OCI-LY7 (cell line): ENCODE measurements around the gene NOD1.

ENCODE experiments used
- EZH2phosphoT487 ChIP-seq: fragments of 200-600 bp; sonication (generic); IDR thresholded peaks from 2 replicates; pipeline ENCODE4 v1.6.1; 2018; ENCODE audit warnings: low read depth, borderline replicate concordance, mild to moderate bottlenecking, mixed run types, antibody characterized with exemption, low read length, moderate library complexity, mixed read lengths
- TF ChIP-seq, protein P1 (sequence below): fragments of 200-600 bp; sonication (generic); conservative IDR thresholded peaks from 2 replicates; pipeline ENCODE4 v1.5.1; 2014; ENCODE audit warnings: mild to moderate bottlenecking, antibody characterized with exemption, low read length, moderate library complexity, mixed read lengths

DNA sequence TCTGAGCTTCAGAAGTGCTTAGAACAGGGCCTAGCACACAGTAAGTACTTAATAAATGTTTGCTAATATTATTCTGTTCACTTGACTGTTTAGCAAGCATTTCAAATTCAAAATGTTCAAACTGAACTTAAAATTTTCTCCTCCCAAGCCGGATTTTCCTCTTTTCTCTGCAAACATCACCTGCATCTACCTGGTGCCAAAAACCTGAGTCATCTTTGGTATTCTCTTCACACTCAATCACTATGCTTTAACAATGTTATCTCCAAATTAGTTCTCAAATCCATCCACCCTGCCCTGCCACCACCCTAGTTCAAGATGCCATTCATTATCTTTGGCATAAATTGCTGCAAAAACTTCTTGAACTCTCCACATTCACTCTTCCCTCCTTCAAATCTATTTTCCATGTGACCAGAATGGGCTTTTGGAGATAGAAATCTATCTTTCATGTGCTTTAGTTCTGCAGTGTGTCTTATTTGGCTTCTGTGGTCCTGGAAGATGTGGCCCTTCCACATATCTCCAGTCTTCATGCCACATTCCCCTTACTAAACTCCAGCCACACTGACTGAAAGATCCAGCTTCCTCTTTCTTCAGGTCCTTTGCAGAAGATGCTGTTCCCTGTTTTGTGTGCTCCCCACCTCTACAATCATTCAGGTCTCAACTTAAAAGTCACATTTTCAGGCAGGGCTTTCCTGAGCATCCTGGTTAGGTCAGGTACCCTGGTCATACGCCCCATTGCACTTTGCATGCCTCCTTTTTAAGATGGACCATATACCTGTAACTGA, 24.1 kb upstream of the NOD1 start:
- TF ChIP-seq EZH2phosphoT487, result no peak
- TF ChIP-seq, protein P1, sequence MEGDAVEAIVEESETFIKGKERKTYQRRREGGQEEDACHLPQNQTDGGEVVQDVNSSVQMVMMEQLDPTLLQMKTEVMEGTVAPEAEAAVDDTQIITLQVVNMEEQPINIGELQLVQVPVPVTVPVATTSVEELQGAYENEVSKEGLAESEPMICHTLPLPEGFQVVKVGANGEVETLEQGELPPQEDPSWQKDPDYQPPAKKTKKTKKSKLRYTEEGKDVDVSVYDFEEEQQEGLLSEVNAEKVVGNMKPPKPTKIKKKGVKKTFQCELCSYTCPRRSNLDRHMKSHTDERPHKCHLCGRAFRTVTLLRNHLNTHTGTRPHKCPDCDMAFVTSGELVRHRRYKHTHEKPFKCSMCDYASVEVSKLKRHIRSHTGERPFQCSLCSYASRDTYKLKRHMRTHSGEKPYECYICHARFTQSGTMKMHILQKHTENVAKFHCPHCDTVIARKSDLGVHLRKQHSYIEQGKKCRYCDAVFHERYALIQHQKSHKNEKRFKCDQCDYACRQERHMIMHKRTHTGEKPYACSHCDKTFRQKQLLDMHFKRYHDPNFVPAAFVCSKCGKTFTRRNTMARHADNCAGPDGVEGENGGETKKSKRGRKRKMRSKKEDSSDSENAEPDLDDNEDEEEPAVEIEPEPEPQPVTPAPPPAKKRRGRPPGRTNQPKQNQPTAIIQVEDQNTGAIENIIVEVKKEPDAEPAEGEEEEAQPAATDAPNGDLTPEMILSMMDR, result no peak
